HG03378 (cell line): ENCODE measurements around the gene ATP2A1.
"Not testable (repeated sequence)": the region's sequence is repeated elsewhere in the genome, so short reads cannot be mapped to it uniquely, and the experiment has no call there.

Experiments used
- ATAC-seq: cut with Tn5 transposase; IDR thresholded peaks from one replicate; pipeline ENCODE4 v1.9.1; 2021; ENCODE audit warnings: mild to moderate bottlenecking, moderate library complexity; ENCODE audit not compliant: unreplicated experiment

ATP2A1 gene

GRCh38 chr16:28905229-28905754 lies 27.0 kb downstream of the ATP2A1 start:
- ATAC-seq: no peak

- ATAC-seq: no peak
Measured at GRCh38 chr16:28905800-28906372, 27.6 kb downstream of the ATP2A1 start.

- no peak for ATAC-seq
Measured at GRCh38 chr16:28910086-28911031, 32.1 kb downstream of the ATP2A1 start.

- ATAC-seq: no peak
Measured at GRCh38 chr16:28912558-28912957, 34.3 kb downstream of the ATP2A1 start.

- no peak for ATAC-seq
Measured at GRCh38 chr16:28913946-28914724, 35.8 kb downstream of the ATP2A1 start.

- ATAC-seq: no peak
Measured at GRCh38 chr16:28915181-28915580, 36.9 kb downstream of the ATP2A1 start.

- ATAC-seq: no peak
Measured at GRCh38 chr16:28917095-28917494, 38.8 kb downstream of the ATP2A1 start.

GRCh38 chr16:28918698-28919097 lies 40.4 kb downstream of the ATP2A1 start:
- no peak for ATAC-seq

- no peak for ATAC-seq
Measured at GRCh38 chr16:28923231-28923587, 44.9 kb downstream of the ATP2A1 start.

- peak; percentile 66 for ATAC-seq
Measured at GRCh38 chr16:28923652-28924398, 45.5 kb downstream of the ATP2A1 start.

- no peak for ATAC-seq
Measured at GRCh38 chr16:28924399-28924761, 46.1 kb downstream of the ATP2A1 start.

GRCh38 chr16:28924762-28925385 lies 46.6 kb downstream of the ATP2A1 start, which contains the start of gene RABEP2:
TSS of gene RABEP2 (minus strand) at chr16:28925238. CDS start at chr16:28925163, 75 bp downstream.
- ATAC-seq: peak; percentile 41

- ATAC-seq: peak; percentile 26
Measured at GRCh38 chr16:28925386-28926228, 47.3 kb downstream of the ATP2A1 start.

- ATAC-seq: not testable (repeated sequence)
Measured at GRCh38 chr16:28926284-28926683, 48.0 kb downstream of the ATP2A1 start.

- ATAC-seq: no peak
Measured at GRCh38 chr16:28927815-28928214, 49.5 kb downstream of the ATP2A1 start.

GRCh38 chr16:28930203-28930602 lies 51.9 kb downstream of the ATP2A1 start:
- ATAC-seq: no peak

GRCh38 chr16:28930652-28931051 lies 52.4 kb downstream of the ATP2A1 start:
- peak; percentile 43 for ATAC-seq

GRCh38 chr16:28931801-28932225 lies 53.5 kb downstream of the ATP2A1 start, which contains the start of gene CD19:
TSS of gene CD19 (plus strand) at chr16:28931971. CDS start at chr16:28932001, 30 bp downstream.
- ATAC-seq: no peak
